Kidney (tissue), 14 donors: ENCODE measurements around the gene TICRR. TPM values are rescaled to one million over a fixed set of nuclear protein-coding genes. Genes with fewer than 3 reads are reported as not detected.

Source experiments
- DNase-seq, 5 donors: peaks; one replicate each; pipeline ENCODE4 v3.0.0-alpha.2; 2013 to 2020
- FAIRE-seq: peaks from 2 replicates; lab custom pipeline; 2012; peaks lifted over from hg19 to GRCh38; lab: Jason Lieb, UNC
- H3K27ac ChIP-seq, 2 donors: one replicate each; pipeline ENCODE4 v1.7.0; 2013; ENCODE audit warnings: low read depth in 2 of 2, low read length in 2 of 2, inconsistent platforms in 1 of 2
- H3K27me3 ChIP-seq: one replicate; pipeline ENCODE4 v1.7.1; 2013; ENCODE audit warnings: low read length, inconsistent platforms; ENCODE audit not compliant: control insufficient read depth, insufficient read depth
- H3K36me3 ChIP-seq, 3 donors: one replicate each; pipeline versions ENCODE4 v1.7.0 to v1.7.1; 2013; ENCODE audit warnings: low read length in 3 of 3, control low read depth in 1 of 3, inconsistent platforms in 1 of 3; ENCODE audit not compliant: insufficient read depth in 3 of 3, control insufficient read depth in 2 of 3
- H3K4me1 ChIP-seq, 3 donors: one replicate each; pipeline versions ENCODE4 v1.7.0 to v1.7.1; 2013; ENCODE audit warnings: low read length in 3 of 3, inconsistent platforms in 1 of 3, low read depth in 1 of 3; ENCODE audit not compliant: control insufficient read depth in 2 of 3, insufficient read depth in 2 of 3
- H3K4me3 ChIP-seq, 3 donors: one replicate each; pipeline versions ENCODE4 v1.7.0 to v1.8.1; 2013; ENCODE audit warnings: low read length in 3 of 3, control low read depth in 1 of 3, inconsistent platforms in 1 of 3
- H3K9ac ChIP-seq, 3 donors: one replicate each; pipeline versions ENCODE4 v1.7.0 to v1.7.1; 2013; ENCODE audit warnings: low read length in 3 of 3, control low read depth in 1 of 3, inconsistent platforms in 1 of 3
- H3K9me3 ChIP-seq, 3 donors: one replicate each; pipeline versions ENCODE4 v1.7.0 to v1.7.1; 2013; ENCODE audit warnings: low read length in 3 of 3, control low read depth in 1 of 3, inconsistent platforms in 1 of 3; ENCODE audit not compliant: control insufficient read depth in 2 of 3, insufficient read depth in 1 of 3
- intact Hi-C: fragments of 100-400 bp; cut with DNase I; formaldehyde crosslinking; loops from one replicate; pipeline ENCODE4 v1.11.1; 2022
- polyA plus RNA-seq: library from polyadenylated mRNA; stranded (reverse); fragments of 350-450 nt; fragmentation: Illumina TruSeq; extraction: RNeasy Lipid Tissue Mini Kit (QIAGEN cat#74804); gene quantifications from one replicate; pipeline ENCODE4 v1.2.3, GENCODE V29; 2014; ENCODE audit warnings: low read depth, low replicate concordance; ENCODE audit not compliant: insufficient read depth
- total RNA-seq: library from RNA; stranded (reverse); fragmentation: NEBNext Ultra II Directional; extraction: Animal tissue kit (Norgen Biotek cat#: 25700); gene quantifications from one replicate; pipeline ENCODE4 v1.2.1, GENCODE V29; 2021
- TF ChIP-seq, protein P1 (sequence below): IDR thresholded peaks from 3 replicates; pipeline ENCODE4 v1.5.1; 2012; ENCODE audit warnings: mild to moderate bottlenecking, moderate library complexity, borderline replicate concordance; ENCODE audit not compliant: insufficient read depth; ENCODE audit errors: extremely low read depth
- donor health status: control.
- donor health status: control.
- donor health status: control.
- donor health status: control.
- donor health status: control.
- donor health status: DM: yes; HTN: yes; CAD: no.
- donor health status: Normal renal cell carcinoma (clear cell type).

Gene TICRR
- total and polyA plus RNA-seq, 2 donors from 2014 or later = 0.25 TPM; not detected in 1

DNA sequence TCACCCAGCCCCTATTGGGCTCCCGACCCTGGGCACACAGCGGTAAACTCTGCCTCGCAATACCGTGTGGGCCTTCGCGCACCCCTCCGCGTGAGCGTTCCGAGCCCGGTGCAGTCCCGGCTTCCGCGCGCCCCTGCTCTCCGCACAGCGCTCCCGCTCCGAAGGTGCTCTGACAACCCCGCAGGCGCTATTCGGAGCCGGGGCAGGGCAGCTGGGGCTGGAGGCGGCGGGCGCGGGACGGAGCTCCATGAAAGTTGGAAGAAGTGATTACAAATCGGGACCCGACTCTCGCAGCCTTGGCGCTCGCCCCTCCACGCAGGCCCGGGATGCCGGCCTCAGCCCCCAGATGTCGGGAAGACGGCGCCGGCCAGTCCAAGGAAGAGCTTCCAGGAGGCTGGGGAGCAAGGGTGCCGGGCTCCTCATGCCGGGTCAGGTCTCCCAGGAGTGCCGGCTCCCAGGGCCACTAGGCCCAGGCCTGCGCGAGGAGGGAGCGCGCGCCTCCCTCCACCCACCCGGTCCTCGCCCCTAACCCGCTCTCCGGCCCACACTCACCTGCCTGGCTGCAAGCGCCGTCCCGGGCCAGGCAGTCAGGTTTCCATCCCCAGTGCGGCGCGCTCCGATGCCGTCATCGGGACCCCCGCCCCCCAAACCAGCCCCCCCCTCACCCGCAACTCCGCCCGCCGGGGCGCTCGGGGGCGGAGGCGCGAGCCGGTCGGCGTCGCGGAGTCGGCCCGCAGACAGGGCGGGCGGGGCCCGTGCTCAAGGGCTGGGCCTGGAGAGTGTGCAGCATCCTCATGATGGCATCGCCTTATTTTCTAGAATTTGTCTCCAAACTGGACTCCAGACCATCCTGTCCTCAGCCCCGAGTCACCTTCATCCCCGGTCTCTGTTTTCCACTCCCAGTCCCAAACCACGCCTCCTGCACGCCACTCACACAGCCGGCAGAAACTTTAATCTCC, 79.9 kb downstream of the TICRR start, which contains the start of gene KIF7:
TSS of gene KIF7 (minus strand) at position 621 of the 959 bp plus-strand sequence. CDS start 2,537 bp downstream, outside the sequence.
- Histone ChIP-seq H3K4me3 (peak within 1 kb of the TSS; percentile 45 to 69 (median 60)), H3K27ac (no peak within 1 kb of the TSS), H3K9me3 (no peaks in the 10 kb centered on the region), H3K36me3 (no peaks in the 10 kb centered on the region), H3K9ac (peak within 1 kb of the TSS in 2 of 3 donors; percentile 52 to 58), H3K27me3 (no peaks in the 10 kb centered on the region), H3K4me1 (no peaks in the 10 kb centered on the region)
- intact Hi-C loops = no loop called here
- no peak for FAIRE-seq
- DNase-seq = peak in 4 of 5 donors; percentile 79 to 89 (median 84)
- TF ChIP-seq, protein P1, sequence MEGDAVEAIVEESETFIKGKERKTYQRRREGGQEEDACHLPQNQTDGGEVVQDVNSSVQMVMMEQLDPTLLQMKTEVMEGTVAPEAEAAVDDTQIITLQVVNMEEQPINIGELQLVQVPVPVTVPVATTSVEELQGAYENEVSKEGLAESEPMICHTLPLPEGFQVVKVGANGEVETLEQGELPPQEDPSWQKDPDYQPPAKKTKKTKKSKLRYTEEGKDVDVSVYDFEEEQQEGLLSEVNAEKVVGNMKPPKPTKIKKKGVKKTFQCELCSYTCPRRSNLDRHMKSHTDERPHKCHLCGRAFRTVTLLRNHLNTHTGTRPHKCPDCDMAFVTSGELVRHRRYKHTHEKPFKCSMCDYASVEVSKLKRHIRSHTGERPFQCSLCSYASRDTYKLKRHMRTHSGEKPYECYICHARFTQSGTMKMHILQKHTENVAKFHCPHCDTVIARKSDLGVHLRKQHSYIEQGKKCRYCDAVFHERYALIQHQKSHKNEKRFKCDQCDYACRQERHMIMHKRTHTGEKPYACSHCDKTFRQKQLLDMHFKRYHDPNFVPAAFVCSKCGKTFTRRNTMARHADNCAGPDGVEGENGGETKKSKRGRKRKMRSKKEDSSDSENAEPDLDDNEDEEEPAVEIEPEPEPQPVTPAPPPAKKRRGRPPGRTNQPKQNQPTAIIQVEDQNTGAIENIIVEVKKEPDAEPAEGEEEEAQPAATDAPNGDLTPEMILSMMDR = no peak

DNA sequence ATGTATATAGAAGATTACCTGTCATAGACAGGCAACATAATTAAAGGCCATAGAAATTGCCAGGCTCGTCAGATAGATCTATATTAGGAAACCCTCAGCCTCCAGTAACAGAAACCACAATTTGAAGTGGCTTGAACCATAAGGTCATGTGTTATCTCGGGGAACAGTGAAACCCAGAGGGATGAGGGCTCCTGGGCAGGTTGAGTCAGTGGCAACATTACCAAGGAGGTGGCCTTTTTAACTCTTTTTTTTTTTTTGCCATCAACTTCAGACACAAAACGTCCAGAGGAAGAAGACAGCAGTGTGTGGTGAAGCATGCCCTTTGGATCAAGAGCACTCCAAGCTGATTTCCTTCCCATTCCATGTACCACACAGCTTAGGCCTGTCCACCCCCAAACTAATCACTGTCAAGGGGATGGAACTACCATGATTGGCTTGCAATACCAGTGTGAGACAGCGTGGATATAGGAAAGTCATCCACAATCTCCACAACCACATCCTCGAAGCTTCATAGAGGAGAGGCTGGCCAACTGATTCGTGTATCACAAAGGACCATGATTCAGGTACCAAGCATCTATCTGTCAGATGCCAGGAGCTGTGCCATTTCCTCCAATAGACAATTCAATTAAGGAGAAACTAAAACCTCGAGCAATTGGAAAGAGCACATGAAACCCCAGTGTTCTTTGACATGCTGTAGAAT, 81.0 kb downstream of the TICRR start:
- no peak overlapping the region for H3K9ac ChIP-seq
- H3K9me3 ChIP-seq = no peaks in the 10 kb centered on the region
- no peak overlapping the region for H3K27ac ChIP-seq
- no peak overlapping the region for H3K4me3 ChIP-seq
- H3K4me1 ChIP-seq = no peaks in the 10 kb centered on the region
- no peaks in the 10 kb centered on the region for H3K27me3 ChIP-seq
- FAIRE-seq = no peak
- intact Hi-C loops = no loop called here
- TF ChIP-seq, protein P1 = no peak
- H3K36me3 ChIP-seq = no peaks in the 10 kb centered on the region
- no peak for DNase-seq

DNA sequence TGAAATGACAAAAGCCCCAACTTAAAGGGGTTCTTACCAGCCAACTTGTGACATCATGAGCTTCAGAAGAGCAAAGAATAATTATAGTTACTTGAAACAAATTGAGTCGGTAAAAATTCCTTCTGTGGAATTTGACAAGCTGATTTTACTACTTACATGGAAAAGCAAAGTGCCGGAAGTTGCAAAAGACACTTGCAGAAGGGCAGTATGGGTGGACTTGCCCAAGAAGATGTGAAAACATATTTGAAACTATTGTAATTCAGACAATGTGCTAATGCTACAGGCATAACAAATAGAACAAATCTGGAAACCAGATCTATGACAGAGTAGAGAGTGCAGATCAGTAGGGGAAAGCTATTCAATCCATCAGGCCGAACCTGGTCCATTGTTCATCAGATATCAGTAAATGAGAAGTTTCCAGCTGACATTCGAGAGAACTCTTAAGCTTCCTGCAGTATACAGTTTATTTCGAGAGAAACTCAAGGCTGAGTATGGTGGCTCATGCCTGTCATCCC, 82.5 kb downstream of the TICRR start:
- Histone ChIP-seq H3K27me3 (no peaks in the 10 kb centered on the region), H3K27ac (no peak overlapping the region), H3K9ac (no peak overlapping the region), H3K36me3 (no peaks in the 10 kb centered on the region), H3K9me3 (no peaks in the 10 kb centered on the region), H3K4me1 (peaks cover 0 to 4% (median 0%) of the 10 kb centered on the region in 3 donors), H3K4me3 (no peak overlapping the region)
- no peak for FAIRE-seq
- TF ChIP-seq, protein P1 = no peak
- intact Hi-C loops = no loop called here
- no peak for DNase-seq
